HepG2 (cell line): ENCODE results near the gene NBPF1. TPM values are rescaled to one million over a fixed set of nuclear protein-coding genes. Genes with fewer than 3 reads are reported as not detected.

ENCODE experiments used
- MYC ChIP-seq: sonication (generic); formaldehyde crosslinking; IDR thresholded peaks from 2 replicates; pipeline ENCODE4 v1.9.0; 2021; ENCODE audit warnings: missing genetic modification reagents, borderline replicate concordance
- NFE2 ChIP-seq: sonication (generic); formaldehyde crosslinking; IDR thresholded peaks from 2 replicates; pipeline ENCODE4 v1.4.0; 2020; ENCODE audit warnings: missing genetic modification reagents
- NFKBIZ ChIP-seq: IDR thresholded peaks from 2 replicates; pipeline ENCODE4 v1.6.1; 2018; ENCODE audit warnings: missing genetic modification reagents, missing compliant biosample characterization
- POGZ ChIP-seq: sonication (generic); formaldehyde crosslinking; IDR thresholded peaks from 2 replicates; pipeline ENCODE4 v1.4.0; 2020; ENCODE audit warnings: mild to moderate bottlenecking, missing genetic modification reagents
- RFXAP ChIP-seq: sonication (generic); formaldehyde crosslinking; IDR thresholded peaks from 2 replicates; pipeline ENCODE4 v1.4.0; 2020; ENCODE audit warnings: missing genetic modification reagents, borderline replicate concordance
- THAP11 ChIP-seq: IDR thresholded peaks from 2 replicates; pipeline ENCODE4 v1.6.1; 2016; ENCODE audit warnings: missing biosample characterization, missing genetic modification reagents
- XRCC5 ChIP-seq: fragments of 200-400 bp; formaldehyde crosslinking; optimal IDR thresholded peaks from 2 replicates; pipeline ENCODE3; 2017; ENCODE audit warnings: mild to moderate bottlenecking, low read length
- ZFY ChIP-seq: sonication (generic); formaldehyde crosslinking; IDR thresholded peaks from 2 replicates; pipeline ENCODE4 v1.4.0; 2020; ENCODE audit warnings: missing genetic modification reagents
- ZNF619 ChIP-seq: sonication (generic); formaldehyde crosslinking; IDR thresholded peaks from 2 replicates; pipeline ENCODE4 v1.4.0; 2020; ENCODE audit warnings: mild to moderate bottlenecking, missing genetic modification reagents
- ZNF788 ChIP-seq: sonication (generic); formaldehyde crosslinking; IDR thresholded peaks from 2 replicates; pipeline ENCODE4 v1.5.0; 2020; ENCODE audit warnings: mild to moderate bottlenecking, missing genetic modification reagents, borderline replicate concordance
- polyA plus RNA-seq, 8 experiments: library from polyadenylated mRNA; depleted of rRNA in 3 of 8; stranded (reverse) in 7 of 8; unstranded in 1 of 8; fragments of >200 nt; fragmentation: Illumina TruSeq in 4 of 8; extraction: Trizol in 4 of 8; gene quantifications; 2 replicates each; pipeline versions ENCODE4 v1.2.1 to v1.2.3, GENCODE V29; 2011 to 2016; ENCODE audit warnings: low read depth in 4 of 8, missing spikeins in 1 of 8, mixed read lengths in 1 of 8; ENCODE audit not compliant: insufficient read depth in 1 of 8
- total RNA-seq, 5 experiments: library from RNA; depleted of rRNA; stranded (reverse); fragments of >200 nt; fragmentation: Illumina TruSeq; extraction: Trizol; gene quantifications; 2 replicates each; pipeline ENCODE4 v1.2.3, GENCODE V29; 2016; ENCODE audit warnings: low read depth in 1 of 5
- TF ChIP-seq, protein P1 (sequence below): sonication (generic); formaldehyde crosslinking; IDR thresholded peaks from 2 replicates; pipeline ENCODE4 v1.4.0; 2020; ENCODE audit warnings: missing genetic modification reagents, borderline replicate concordance
- TF ChIP-seq, protein P2 (sequence below): fragments of 450-650 bp; IDR thresholded peaks from 2 replicates; pipeline ENCODE4 v1.6.1; 2017
- TF ChIP-seq, protein P3 (sequence below): sonication (generic); formaldehyde crosslinking; IDR thresholded peaks from 2 replicates; pipeline ENCODE4 v1.4.0; 2020; ENCODE audit warnings: missing genetic modification reagents
- TF ChIP-seq, protein P4 (sequence below): sonication (generic); formaldehyde crosslinking; IDR thresholded peaks from 2 replicates; pipeline ENCODE4 v1.8.1; 2023; ENCODE audit warnings: mild to moderate bottlenecking, missing genetic modification reagents

Gene NBPF1
- total and polyA plus RNA-seq, 2 of the 13 experiments (the other 11 are each of a cell fraction or from before 2014, with no cell fraction given), result 30.3 to 35.6 TPM

DNA sequence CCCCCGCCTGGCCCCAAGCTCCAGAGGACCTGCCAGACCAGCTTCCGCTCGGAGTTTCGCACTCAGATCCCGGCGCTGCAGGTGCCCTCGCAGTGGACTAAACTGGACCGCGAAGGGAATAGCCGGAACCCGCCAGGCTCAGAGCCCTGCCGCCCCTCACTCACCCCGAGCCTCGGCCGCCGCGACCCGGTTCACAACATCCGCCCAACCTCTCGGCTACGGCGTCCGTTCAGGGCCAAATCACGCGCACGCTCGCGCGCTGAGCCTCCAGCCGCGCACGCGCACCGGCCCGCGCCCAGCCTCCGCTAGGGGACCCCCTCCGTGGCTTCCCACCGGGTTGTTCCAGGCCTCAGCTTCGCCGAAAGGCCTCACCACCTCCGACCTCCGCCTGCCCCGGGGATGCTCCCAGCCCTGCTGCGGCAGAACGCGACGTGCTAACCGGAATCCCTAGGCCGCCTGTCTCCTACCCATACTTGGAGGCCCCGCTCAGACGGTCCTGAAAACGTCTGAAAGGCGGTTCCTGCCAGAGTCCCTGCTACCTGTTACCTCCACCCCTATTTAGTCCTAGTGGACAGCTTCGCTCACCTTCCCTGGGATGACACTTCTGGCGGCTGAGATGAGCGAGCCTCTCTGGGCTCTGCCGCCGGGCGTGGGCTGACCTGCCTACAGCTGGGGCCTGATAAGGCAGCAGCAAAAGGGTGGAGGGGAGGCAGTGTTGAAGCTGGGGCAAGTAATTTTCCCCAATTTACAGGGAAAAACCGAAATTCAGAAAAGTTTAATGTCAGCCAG, 31.3 kb upstream of the NBPF1 start (continued):
- TF ChIP-seq NFKBIZ (peak; percentile 94), XRCC5 (peak; percentile 65), ZNF619 (CRISPR knock-in tag) (peak; percentile 99), RFXAP (peak; percentile 90), THAP11 (CRISPR knock-in tag) (peak; percentile 96), MYC (CRISPR knock-in tag) (peak; percentile 99), POGZ (CRISPR knock-in tag) (peak; percentile 96), ZFY (CRISPR knock-in tag) (peak; percentile 91), ZNF788 (CRISPR knock-in tag) (peak; percentile 100), NFE2 (CRISPR knock-in tag) (peak; percentile 76)
- TF ChIP-seq, protein P1, sequence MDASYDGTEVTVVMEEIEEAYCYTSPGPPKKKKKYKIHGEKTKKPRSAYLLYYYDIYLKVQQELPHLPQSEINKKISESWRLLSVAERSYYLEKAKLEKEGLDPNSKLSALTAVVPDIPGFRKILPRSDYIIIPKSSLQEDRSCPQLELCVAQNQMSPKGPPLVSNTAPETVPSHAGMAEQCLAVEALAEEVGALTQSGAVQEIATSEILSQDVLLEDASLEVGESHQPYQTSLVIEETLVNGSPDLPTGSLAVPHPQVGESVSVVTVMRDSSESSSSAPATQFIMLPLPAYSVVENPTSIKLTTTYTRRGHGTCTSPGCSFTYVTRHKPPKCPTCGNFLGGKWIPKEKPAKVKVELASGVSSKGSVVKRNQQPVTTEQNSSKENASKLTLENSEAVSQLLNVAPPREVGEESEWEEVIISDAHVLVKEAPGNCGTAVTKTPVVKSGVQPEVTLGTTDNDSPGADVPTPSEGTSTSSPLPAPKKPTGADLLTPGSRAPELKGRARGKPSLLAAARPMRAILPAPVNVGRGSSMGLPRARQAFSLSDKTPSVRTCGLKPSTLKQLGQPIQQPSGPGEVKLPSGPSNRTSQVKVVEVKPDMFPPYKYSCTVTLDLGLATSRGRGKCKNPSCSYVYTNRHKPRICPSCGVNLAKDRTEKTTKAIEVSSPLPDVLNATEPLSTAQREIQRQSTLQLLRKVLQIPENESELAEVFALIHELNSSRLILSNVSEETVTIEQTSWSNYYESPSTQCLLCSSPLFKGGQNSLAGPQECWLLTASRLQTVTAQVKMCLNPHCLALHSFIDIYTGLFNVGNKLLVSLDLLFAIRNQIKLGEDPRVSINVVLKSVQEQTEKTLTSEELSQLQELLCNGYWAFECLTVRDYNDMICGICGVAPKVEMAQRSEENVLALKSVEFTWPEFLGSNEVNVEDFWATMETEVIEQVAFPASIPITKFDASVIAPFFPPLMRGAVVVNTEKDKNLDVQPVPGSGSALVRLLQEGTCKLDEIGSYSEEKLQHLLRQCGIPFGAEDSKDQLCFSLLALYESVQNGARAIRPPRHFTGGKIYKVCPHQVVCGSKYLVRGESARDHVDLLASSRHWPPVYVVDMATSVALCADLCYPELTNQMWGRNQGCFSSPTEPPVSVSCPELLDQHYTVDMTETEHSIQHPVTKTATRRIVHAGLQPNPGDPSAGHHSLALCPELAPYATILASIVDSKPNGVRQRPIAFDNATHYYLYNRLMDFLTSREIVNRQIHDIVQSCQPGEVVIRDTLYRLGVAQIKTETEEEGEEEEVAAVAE (CRISPR knock-in tag), result peak; percentile 96
- TF ChIP-seq, protein P2, sequence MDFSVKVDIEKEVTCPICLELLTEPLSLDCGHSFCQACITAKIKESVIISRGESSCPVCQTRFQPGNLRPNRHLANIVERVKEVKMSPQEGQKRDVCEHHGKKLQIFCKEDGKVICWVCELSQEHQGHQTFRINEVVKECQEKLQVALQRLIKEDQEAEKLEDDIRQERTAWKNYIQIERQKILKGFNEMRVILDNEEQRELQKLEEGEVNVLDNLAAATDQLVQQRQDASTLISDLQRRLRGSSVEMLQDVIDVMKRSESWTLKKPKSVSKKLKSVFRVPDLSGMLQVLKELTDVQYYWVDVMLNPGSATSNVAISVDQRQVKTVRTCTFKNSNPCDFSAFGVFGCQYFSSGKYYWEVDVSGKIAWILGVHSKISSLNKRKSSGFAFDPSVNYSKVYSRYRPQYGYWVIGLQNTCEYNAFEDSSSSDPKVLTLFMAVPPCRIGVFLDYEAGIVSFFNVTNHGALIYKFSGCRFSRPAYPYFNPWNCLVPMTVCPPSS, result 0 out of 2 replicates have a peak, but pooled peaks have one; percentile 25
- TF ChIP-seq, protein P3, sequence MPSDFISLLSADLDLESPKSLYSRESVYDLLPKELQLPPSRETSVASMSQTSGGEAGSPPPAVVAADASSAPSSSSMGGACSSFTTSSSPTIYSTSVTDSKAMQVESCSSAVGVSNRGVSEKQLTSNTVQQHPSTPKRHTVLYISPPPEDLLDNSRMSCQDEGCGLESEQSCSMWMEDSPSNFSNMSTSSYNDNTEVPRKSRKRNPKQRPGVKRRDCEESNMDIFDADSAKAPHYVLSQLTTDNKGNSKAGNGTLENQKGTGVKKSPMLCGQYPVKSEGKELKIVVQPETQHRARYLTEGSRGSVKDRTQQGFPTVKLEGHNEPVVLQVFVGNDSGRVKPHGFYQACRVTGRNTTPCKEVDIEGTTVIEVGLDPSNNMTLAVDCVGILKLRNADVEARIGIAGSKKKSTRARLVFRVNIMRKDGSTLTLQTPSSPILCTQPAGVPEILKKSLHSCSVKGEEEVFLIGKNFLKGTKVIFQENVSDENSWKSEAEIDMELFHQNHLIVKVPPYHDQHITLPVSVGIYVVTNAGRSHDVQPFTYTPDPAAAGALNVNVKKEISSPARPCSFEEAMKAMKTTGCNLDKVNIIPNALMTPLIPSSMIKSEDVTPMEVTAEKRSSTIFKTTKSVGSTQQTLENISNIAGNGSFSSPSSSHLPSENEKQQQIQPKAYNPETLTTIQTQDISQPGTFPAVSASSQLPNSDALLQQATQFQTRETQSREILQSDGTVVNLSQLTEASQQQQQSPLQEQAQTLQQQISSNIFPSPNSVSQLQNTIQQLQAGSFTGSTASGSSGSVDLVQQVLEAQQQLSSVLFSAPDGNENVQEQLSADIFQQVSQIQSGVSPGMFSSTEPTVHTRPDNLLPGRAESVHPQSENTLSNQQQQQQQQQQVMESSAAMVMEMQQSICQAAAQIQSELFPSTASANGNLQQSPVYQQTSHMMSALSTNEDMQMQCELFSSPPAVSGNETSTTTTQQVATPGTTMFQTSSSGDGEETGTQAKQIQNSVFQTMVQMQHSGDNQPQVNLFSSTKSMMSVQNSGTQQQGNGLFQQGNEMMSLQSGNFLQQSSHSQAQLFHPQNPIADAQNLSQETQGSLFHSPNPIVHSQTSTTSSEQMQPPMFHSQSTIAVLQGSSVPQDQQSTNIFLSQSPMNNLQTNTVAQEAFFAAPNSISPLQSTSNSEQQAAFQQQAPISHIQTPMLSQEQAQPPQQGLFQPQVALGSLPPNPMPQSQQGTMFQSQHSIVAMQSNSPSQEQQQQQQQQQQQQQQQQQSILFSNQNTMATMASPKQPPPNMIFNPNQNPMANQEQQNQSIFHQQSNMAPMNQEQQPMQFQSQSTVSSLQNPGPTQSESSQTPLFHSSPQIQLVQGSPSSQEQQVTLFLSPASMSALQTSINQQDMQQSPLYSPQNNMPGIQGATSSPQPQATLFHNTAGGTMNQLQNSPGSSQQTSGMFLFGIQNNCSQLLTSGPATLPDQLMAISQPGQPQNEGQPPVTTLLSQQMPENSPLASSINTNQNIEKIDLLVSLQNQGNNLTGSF, result peak; percentile 74
- TF ChIP-seq, protein P4, sequence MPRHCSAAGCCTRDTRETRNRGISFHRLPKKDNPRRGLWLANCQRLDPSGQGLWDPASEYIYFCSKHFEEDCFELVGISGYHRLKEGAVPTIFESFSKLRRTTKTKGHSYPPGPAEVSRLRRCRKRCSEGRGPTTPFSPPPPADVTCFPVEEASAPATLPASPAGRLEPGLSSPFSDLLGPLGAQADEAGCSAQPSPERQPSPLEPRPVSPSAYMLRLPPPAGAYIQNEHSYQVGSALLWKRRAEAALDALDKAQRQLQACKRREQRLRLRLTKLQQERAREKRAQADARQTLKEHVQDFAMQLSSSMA (CRISPR knock-in tag), result peak; percentile 88
